ENCODE measurements around the gene DPH6.

DPH6 gene

DNA sequence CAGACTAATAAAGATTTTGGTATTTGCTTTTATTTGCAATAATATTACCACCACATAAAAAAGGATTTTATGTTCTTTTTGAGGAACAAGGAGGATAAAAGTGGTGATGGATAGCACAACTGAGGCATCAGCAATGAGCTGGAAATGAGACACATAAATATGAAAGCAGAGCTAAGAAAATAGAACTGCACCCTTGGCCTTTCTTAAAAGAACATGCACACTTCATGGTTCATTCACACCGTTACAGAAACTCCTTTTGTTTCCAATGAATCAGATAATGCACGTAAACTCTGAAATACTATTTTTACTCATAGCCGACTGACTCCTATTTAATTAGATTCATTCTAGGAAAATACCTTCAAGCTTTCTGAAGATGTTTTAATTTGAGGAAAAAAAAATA, 19.9 kb upstream of the DPH6 start:
- no peak for DNase-seq (ENCODE audit: low read depth)
- no peak overlapping the region for H3K4me3 ChIP-seq (ENCODE audit: low read depth, low read length)
- TF ChIP-seq, protein P1, sequence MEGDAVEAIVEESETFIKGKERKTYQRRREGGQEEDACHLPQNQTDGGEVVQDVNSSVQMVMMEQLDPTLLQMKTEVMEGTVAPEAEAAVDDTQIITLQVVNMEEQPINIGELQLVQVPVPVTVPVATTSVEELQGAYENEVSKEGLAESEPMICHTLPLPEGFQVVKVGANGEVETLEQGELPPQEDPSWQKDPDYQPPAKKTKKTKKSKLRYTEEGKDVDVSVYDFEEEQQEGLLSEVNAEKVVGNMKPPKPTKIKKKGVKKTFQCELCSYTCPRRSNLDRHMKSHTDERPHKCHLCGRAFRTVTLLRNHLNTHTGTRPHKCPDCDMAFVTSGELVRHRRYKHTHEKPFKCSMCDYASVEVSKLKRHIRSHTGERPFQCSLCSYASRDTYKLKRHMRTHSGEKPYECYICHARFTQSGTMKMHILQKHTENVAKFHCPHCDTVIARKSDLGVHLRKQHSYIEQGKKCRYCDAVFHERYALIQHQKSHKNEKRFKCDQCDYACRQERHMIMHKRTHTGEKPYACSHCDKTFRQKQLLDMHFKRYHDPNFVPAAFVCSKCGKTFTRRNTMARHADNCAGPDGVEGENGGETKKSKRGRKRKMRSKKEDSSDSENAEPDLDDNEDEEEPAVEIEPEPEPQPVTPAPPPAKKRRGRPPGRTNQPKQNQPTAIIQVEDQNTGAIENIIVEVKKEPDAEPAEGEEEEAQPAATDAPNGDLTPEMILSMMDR (IDR thresholded peaks at IDR 0.05; ENCODE audit: low read depth, low read length, missing control alignments), result no peak
- in situ Hi-C loops (cut with HindIII; ENCODE audit: low sequenced_read_pairs), result no loop called here

DNA sequence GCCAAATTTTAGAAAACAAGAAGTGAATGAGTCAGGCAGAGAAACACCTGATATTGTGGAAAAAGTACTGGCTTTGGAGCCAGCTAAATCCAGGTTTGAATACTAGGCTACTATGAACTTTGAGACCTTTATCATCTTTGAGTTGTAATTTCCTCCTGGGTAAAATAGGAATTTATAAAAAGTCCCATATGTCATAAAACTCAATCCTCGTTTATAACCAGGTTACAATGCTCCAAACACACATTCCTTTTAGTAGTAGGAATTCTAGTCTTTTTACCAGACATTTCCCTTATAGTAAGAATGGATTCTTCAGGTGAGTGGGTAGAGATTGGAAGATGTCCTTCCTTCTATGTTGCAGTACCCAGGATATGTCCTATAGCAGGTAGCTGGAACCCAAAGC, 16.7 kb upstream of the DPH6 start:
- in situ Hi-C loops (cut with HindIII; ENCODE audit: low sequenced_read_pairs), result no loop called here
- no peak for DNase-seq (ENCODE audit: low read depth)
- TF ChIP-seq, protein P1 (IDR thresholded peaks at IDR 0.05; ENCODE audit: low read depth, low read length, missing control alignments), result no peak
- H3K4me3 ChIP-seq (ENCODE audit: low read depth, low read length), result no peak overlapping the region

DNA sequence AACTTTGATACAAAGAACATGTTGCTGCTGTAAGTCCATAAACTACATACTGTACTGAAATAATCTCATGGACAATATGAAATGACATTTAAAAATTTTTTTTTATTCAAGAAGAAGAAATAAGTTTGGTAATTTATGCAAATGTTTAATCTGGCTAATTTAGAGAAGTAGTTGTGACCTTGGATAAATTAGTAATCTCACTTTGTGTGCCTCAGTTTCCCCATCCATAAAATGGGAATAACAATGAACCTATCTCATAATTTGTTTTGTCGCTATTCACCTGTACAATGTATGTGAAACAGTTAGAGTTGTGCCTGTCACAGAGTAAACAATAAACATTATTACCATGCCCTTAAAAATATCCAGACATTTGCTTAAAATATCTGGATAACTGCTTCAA, 15.3 kb upstream of the DPH6 start:
- TF ChIP-seq, protein P1 (IDR thresholded peaks at IDR 0.05; ENCODE audit: low read depth, low read length, missing control alignments), result no peak
- H3K4me3 ChIP-seq (ENCODE audit: low read depth, low read length), result no peak overlapping the region
- in situ Hi-C loops (cut with HindIII; ENCODE audit: low sequenced_read_pairs), result no loop called here
- DNase-seq (ENCODE audit: low read depth), result no peak

DNA sequence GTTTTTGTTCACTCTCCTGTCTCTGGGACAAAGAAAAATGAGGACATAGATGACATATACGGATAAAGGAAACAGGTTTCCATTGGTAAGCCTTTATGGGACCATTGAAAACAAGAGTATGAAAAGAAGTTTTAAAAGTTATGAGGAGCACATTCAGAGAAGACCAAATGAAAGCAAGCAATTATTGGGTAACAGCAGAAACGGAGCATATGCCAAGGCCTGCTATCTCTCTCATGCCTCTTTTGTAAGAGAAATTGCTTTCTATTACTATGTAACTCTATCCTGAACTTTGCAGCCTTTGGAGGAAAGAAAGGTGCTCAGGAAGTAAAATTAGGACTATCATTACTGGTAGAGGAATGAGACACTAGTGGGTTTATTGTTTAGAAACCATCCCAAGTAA, 14.9 kb upstream of the DPH6 start:
- TF ChIP-seq, protein P1 (IDR thresholded peaks at IDR 0.05; ENCODE audit: low read depth, low read length, missing control alignments), result no peak
- no peak for DNase-seq (ENCODE audit: low read depth)
- in situ Hi-C loops (cut with HindIII; ENCODE audit: low sequenced_read_pairs), result no loop called here
- H3K4me3 ChIP-seq (ENCODE audit: low read depth, low read length), result no peak overlapping the region

DNA sequence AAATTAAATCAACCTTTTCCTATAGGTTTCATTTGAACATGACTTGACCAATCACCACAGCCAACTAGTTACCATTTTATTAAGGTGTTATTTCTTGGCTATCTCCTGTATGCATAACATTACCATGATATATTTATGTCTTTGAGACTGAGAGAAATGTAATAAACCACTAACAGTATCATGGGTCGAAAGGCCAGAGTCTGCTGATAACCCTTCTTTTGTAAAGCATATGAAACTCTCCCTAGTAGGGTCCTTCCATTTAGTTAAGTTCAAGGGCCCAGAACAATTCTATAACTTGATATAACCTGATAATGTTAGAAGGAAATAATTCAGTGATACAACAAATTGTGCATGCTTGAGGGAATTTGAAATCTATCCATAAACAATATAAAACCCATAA, 14.3 kb upstream of the DPH6 start:
- TF ChIP-seq, protein P1 (IDR thresholded peaks at IDR 0.05; ENCODE audit: low read depth, low read length, missing control alignments), result no peak
- no peak overlapping the region for H3K4me3 ChIP-seq (ENCODE audit: low read depth, low read length)
- in situ Hi-C loops (cut with HindIII; ENCODE audit: low sequenced_read_pairs), result no loop called here
- DNase-seq (ENCODE audit: low read depth), result no peak

DNA sequence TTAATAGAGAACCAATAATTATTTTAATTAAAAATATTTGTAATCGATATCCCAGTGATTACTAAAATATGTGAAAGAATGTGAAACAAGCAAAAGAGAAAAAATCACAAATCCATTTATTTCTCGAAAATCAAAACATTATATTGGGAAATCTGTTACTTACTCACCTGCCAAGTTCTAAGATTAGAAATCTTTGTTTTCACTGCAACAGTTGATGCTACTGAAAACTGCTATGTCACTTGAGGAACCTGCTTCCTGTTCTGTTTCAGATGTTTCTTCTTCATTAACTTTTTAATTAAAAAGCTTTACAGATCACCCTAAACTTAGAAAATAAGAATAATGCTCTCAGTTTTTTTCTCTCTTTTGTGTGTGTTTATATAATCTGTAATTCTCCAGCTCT, 13.7 kb upstream of the DPH6 start:
- DNase-seq (ENCODE audit: low read depth), result no peak
- in situ Hi-C loops (cut with HindIII; ENCODE audit: low sequenced_read_pairs), result no loop called here
- no peak overlapping the region for H3K4me3 ChIP-seq (ENCODE audit: low read depth, low read length)
- TF ChIP-seq, protein P1 (IDR thresholded peaks at IDR 0.05; ENCODE audit: low read depth, low read length, missing control alignments), result no peak

DNA sequence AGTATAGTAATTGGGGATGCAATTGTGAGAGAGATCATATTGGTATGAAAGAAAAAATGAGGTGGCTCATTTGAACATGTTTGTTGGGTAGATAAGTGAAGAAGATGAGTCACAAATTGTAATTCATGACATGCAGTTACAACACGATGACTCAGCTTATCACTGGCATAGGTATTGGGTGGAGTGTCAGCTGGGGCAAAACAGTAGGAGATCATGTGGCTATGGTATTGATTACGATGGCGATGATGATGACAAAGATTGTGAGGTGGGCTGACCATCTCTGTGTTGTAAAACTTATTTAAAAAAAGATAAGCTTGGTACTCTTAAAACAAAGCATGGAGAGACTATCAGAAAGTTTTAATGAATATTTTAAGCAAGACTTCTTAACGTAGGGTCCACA, 11.6 kb upstream of the DPH6 start:
- TF ChIP-seq, protein P1 (IDR thresholded peaks at IDR 0.05; ENCODE audit: low read depth, low read length, missing control alignments), result no peak
- in situ Hi-C loops (cut with HindIII; ENCODE audit: low sequenced_read_pairs), result no loop called here
- H3K4me3 ChIP-seq (ENCODE audit: low read depth, low read length), result no peak overlapping the region
- DNase-seq (ENCODE audit: low read depth), result no peak
